Suprapubic skin (tissue), 3 donors: ENCODE measurements around the gene CAMK2G.
A peak's percentile ranks its signal among the peaks of the same experiment; 100 is the strongest.

Experiments
- CTCF ChIP-seq, 2 donors: fragments of 200-600 bp in 1 of 2; fragments of 450-650 bp in 1 of 2; sonication (generic) in 1 of 2; IDR thresholded peaks; one replicate each; pipeline ENCODE4 v1.5.1; 2016 to 2019; ENCODE audit warnings: antibody characterized with exemption in 2 of 2, mild to moderate bottlenecking in 1 of 2, moderate library complexity in 1 of 2
- POLR2A ChIP-seq, 2 donors: fragments of 450-650 bp; IDR thresholded peaks; one replicate each; pipeline ENCODE4 v1.6.1; 2017; ENCODE audit warnings: antibody characterized with exemption in 2 of 2, mild to moderate bottlenecking in 2 of 2, moderate library complexity in 2 of 2

GRCh38 chr10:73874267-73875138 is at the start of gene CAMK2G:
- TF ChIP-seq CTCF (IDR thresholded peaks at IDR 0.05) (no peak), POLR2A (IDR thresholded peaks at IDR 0.05) (peak in 1 of 2 donors; percentile 20)
